Ammon's horn (tissue), 1 donor: ENCODE results near the gene THBD.
"Not testable (repeated sequence)": the region's sequence is repeated elsewhere in the genome, so short reads cannot be mapped to it uniquely, and the experiment has no call there.

ENCODE experiments used
- DNase-seq: peaks from one replicate; pipeline ENCODE4 v3.0.0-alpha.2; 2016; ENCODE audit warnings: low spot score

The THBD gene

DNA sequence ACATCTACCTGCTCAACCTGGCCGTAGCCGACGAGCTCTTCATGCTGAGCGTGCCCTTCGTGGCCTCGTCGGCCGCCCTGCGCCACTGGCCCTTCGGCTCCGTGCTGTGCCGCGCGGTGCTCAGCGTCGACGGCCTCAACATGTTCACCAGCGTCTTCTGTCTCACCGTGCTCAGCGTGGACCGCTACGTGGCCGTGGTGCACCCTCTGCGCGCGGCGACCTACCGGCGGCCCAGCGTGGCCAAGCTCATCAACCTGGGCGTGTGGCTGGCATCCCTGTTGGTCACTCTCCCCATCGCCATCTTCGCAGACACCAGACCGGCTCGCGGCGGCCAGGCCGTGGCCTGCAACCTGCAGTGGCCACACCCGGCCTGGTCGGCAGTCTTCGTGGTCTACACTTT lies 13.7 kb downstream of the THBD start:
- no peak for DNase-seq

- no peak for DNase-seq
Measured at GRCh38 chr20:23034721-23035671, 14.5 kb downstream of the THBD start, which contains the start of gene SSTR4. Gene SSTR4 (plus strand): TSS chr20:23035312. CDS start chr20:23035484, 172 bp downstream.

DNA sequence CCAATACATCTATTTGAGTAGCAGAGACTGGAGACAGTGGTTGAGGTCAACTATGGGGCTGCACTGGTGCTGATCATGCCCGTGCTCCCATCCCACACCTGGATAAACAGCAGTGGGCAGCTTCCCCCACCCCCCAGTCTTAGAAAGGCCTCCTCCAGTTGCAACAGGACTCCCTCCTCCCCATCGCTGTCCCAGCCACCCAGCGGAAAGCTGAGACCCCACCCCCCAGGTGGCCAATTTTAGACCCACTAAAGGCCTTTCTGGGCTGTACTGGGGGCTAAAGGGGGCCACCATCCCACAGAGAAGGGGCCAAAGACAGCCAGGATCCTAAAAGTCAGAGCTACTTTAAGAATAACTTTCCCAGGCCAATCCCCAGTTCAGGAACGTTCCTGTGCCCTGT lies 15.6 kb downstream of the THBD start:
- DNase-seq, result no peak

- no peak for DNase-seq
Measured at GRCh38 chr20:23032750-23033078, 16.8 kb downstream of the THBD start.

DNA sequence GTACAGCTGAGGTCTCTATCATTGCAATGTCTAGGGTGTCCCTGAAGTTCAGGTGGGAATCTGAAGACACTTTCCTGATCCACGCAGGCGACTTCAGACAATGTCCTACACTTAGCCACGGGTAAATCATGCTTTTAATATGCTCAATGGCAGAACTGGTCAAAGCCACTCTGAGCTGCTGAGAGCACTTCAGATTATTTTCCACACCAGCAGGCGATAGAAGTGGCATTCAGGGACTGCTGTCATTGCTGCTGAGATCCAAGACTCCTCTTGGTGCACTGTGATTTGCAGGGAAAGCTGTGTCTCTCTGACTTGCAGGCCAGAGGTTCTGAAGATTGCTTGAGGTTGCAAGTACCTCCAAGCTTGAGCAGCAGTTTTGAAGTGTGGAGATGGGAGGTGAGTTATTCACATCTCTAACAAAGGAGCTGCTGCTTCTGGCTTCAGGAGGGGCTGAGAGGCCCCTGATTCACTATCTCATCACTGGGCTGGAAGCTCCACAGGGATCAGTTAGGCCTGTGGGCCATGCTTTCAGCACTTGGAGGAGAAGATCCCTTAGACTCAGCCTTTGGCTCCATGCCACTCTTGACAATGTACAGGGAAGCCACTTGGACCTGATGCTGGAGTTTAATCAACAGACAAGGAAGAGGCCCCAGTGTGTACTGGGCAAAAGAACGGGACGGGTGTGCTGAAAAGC lies 17.3 kb downstream of the THBD start:
- no peak for DNase-seq

- no peak for DNase-seq
Measured at GRCh38 chr20:23031346-23031745, 18.1 kb downstream of the THBD start.

DNA sequence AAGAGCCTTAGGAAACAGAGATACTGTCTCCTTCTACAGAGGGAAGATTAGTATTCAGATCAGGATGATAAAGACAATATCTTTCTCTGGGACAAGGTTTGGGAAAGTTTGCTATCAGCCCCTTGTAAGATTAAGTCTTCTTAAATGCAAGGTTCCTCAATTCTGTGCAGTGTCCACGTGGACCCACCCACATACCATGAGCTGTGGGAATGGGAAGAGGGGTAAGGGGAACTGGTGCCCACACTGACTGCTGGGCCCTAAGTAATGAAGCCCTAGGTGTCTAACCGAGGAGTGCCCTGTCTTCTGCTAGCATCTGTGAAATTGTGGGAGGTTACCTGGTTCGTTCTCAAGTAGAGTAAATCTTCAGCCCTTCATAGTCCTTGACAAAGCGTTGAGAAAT lies 20.1 kb downstream of the THBD start:
- DNase-seq, result peak; percentile 74

DNA sequence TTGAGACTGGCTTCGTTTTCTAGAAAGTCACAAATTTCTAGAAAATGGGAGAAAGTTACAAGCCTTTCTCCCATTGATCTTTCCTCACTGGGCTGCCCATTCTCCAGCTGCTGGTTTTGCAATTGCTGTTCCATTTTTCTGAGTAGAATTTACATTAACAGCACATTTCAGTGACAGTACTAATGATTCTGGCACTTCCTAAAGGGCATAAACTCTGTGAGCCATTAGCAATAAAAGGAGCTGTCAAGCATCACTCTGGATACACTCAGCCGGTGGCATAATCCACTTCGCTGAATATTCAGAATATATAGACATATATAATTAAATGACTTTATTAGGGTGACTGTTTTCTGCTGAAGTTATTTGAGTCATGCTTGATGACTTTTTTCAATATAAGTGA lies 21.1 kb downstream of the THBD start:
- DNase-seq, result no peak

DNA sequence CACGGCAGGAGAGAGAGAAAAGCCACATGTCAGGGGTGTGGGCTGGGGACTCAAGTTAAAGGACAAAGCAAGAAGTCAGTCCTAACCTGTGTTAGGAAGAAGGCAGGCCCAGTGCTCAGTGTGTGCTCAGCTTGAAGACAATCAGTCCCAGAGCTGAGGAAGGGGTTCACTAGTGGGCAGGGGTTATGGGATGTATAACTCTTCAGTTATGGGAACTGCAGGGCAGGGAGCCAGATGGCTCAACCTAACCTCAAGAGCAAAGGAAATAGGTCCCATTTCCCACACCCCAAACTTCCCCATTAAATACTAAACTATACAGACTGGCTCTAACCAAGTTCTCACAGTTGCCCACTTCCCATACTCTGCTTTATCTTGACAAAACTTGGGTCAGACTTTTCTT lies 21.8 kb downstream of the THBD start:
- DNase-seq, result peak; percentile 60

DNA sequence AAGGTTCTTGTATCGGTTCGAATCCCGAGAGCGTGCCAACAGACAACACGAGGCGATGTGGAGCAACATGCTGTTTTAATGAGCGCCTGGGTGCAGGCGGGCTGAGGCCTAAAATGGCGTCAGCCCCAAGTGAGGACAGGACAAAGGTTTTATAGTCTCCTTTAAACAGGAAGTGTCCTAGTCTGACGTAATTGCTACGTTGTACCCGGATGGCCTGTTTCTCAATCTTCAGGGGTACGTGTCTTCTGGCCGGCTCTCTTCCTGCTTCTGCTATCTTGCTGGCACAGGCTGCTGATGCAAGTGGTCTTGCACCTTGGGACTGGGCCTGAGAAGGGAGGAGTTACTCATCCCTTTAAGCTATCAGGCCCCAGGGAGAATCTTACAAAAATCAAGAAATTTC lies 24.0 kb downstream of the THBD start:
- DNase-seq, result not testable (repeated sequence)

- no peak for DNase-seq
Measured at GRCh38 chr20:23024701-23025100, 24.8 kb downstream of the THBD start.

DNA sequence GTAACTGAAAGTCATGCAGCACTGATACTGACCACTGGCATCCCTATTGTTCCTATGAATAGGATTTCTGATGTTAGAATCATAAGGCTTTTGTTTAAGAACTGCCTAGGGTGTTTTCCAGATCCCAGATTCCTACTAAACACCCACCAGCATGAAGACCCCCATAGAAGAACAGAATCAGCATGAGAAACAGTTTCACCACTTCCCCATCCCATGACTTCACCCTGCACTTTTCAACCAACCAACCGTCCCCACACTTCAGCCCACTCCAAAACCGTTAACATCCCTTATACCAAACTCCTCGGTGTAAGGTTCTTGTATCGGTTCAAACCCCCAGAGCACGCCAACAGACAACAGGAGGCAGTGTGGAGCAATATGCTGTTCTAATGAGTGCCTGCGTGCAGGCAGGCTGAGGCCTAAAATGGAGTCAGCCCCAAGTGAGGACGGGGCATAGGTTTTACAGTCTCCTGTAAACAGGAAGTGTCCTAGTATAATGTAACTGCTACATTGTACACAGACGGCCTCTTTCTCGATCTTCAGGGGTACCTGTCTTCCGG lies 25.8 kb downstream of the THBD start:
- no peak for DNase-seq

DNA sequence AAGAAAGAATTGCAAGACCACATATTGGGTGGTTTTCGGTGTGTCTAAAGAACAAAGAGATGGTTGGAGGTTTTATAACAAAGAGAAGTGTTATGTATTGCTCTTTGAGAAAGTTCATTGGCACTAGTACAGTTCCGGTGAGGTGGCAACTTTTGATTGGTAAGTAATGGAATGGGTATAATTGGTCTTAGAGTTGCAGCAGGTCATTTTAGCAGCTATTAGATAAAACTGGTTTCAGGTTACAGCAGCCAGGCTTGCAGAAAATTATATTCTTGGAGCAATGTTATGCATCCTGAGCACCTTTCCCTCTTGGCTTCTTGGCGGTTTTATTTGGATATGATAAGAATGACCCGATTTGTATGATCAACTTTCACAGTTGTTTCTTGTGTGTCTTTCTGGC lies 26.6 kb downstream of the THBD start:
- no peak for DNase-seq

GRCh38 chr20:23021951-23022350 lies 27.5 kb downstream of the THBD start:
- DNase-seq, result no peak

DNA sequence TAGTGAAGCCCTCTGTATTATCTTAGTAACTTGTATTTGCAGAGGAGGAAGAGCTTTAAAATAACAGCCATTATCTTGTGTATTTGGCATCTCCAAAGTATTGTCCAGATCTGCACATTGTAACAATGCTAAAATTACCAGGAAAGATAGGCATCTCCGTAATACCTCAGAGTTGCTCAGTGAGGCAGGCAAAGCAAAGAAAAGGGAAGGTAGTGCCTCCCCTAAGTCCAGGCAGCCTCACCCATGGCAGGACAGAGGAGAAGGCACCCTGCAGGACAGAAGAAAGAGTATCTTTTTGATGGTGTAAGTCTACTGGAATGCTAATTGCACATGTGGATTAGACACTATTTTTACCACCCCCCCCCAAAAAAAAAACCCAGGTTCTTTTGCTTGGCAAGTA lies 27.9 kb downstream of the THBD start:
- no peak for DNase-seq

- no peak for DNase-seq
Measured at GRCh38 chr20:23020230-23021018, 29.0 kb downstream of the THBD start.

DNA sequence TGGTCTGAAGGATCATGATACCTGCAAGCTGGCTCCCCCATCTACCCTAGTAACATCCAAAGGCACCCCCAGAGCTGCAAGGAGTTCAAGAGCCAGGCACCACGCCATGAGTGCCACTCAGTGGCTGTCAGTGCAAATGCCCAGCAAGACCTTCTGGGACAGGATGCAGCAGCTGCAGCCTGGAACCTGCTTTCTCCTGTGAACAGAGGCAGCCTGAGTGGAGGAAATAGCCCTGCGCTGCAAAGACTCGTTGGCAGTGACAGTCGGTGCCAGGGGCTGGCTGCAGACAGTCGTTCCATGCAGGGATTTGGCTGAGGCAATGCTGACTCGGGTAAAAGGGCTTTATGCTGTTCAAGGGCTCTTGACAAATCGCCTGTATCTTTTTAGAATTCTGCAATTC lies 30.1 kb downstream of the THBD start:
- DNase-seq, result peak; percentile 75

DNA sequence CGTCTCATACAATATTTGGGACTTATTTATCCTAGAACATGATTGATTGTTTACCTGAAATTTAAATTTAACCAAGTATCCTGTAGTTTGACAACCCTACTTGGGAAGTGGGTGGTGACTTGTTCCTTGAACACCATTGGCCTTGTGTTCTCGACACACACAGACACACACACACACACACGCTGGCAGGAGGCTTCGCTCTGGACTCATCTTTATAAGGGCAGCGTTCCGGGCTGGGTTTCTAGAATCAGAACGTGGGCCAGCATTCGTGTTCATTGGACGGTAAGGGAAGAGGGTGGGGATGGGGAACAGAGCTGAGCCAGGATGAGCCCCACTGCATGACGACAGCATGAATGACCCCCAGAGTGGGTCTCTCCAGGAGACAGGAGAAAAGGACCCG lies 30.5 kb downstream of the THBD start:
- DNase-seq, result no peak

- DNase-seq, result no peak
Measured at GRCh38 chr20:23018432-23018831, 31.0 kb downstream of the THBD start.

DNA sequence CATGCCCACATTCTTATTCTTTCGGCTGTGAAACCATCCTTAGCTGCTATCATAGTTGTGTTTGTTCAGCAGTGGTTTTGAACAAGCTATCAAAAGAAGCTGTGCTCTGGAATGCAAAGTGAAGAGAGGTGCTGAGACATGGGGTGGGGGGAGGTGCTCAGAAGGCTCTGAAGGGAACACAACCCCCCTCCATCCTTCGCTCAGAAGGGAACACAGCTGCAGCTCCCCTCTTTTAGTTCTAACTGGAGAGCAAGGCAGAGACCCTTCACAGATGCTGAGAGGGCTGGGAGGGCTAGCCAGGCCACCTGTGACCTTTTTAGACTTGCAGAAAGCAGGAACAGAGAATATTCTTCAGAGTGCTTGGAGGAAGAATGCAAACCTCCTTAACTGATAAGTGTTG lies 32.0 kb downstream of the THBD start:
- no peak for DNase-seq

- no peak for DNase-seq
Measured at GRCh38 chr20:23013429-23013828, 36.0 kb downstream of the THBD start.

DNA sequence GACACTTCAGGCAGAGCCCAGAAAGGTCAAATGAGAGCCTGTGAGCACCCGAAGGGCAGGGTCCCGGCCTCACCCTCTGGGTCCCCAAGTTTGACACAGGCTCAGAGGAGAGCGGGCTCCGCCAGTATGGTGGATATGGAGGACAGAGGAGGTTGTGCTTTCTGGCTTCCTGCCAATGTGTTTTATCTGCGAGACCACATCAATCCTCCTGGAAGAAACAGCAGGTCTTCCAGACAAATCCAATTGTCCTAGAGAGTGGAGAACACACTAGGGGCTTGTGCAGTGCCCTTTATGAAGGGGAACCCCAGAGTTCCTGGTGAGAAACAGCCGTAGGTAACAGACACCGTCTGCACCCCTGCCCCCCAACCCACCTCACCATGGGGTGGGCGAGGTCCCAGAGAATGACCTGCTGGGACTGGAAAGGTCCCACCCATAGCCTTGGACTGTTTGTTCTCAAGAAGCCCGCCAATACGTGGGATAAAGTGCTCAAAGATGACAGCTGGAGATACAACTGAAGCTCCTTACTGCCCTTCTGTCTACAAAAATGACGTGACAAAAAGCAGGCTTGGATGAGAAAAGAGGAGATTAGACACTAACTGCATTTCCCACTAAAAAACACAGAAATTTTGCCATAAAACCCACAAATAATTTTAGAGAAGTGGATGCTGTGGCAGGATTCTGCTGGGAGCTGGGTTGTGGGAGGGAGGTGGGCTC lies 38.3 kb downstream of the THBD start:
- DNase-seq, result no peak
